HepG2 (cell line): ENCODE data around the gene TBX6. TPM values are rescaled to one million over a fixed set of nuclear protein-coding genes. Genes with fewer than 3 reads are reported as not detected.

ENCODE experiments used
- CREM ChIP-seq, 2 experiments: sonication (generic) in 1 of 2; formaldehyde crosslinking in 1 of 2; IDR thresholded peaks; 2 replicates each; pipeline versions ENCODE4 v1.4.0 to v1.6.1; 2016 to 2020; ENCODE audit warnings: antibody characterized with exemption in 1 of 2, mild to moderate bottlenecking in 1 of 2, missing genetic modification reagents in 1 of 2
- HDAC2 ChIP-seq: sonication (generic); formaldehyde crosslinking; IDR thresholded peaks from 2 replicates; pipeline ENCODE4 v1.4.0; 2020; ENCODE audit warnings: missing genetic modification reagents
- IKZF4 ChIP-seq: sonication (generic); formaldehyde crosslinking; IDR thresholded peaks from 2 replicates; pipeline ENCODE4 v1.5.1; 2020; ENCODE audit warnings: borderline replicate concordance, mild to moderate bottlenecking, low read depth, missing genetic modification reagents; ENCODE audit errors: not compliant biosample characterization
- MAFG ChIP-seq: sonication (generic); formaldehyde crosslinking; IDR thresholded peaks from 2 replicates; pipeline ENCODE4 v1.5.1; 2020; ENCODE audit warnings: mild to moderate bottlenecking, missing genetic modification reagents
- MAFK ChIP-seq, 2 experiments: IDR thresholded peaks in 1 of 2; conservative IDR thresholded peaks in 1 of 2; 2 replicates each; pipeline ENCODE4 v1.6.1; 2011; ENCODE audit warnings: improper control_type of control experiment in 2 of 2, low read length in 2 of 2
- MYNN ChIP-seq: sonication (generic); formaldehyde crosslinking; IDR thresholded peaks from 2 replicates; pipeline ENCODE4 v1.4.0; 2020; ENCODE audit warnings: mild to moderate bottlenecking, low read depth, missing genetic modification reagents
- SP4 ChIP-seq: sonication (generic); formaldehyde crosslinking; IDR thresholded peaks from 2 replicates; pipeline ENCODE4 v1.8.1; 2023; ENCODE audit warnings: mild to moderate bottlenecking, missing genetic modification reagents
- U2AF1 ChIP-seq: fragments of 200-400 bp; formaldehyde crosslinking; optimal IDR thresholded peaks from 2 replicates; pipeline ENCODE3; 2017; ENCODE audit warnings: mild to moderate bottlenecking, low read depth, low read length
- ZFP90 ChIP-seq: sonication (generic); formaldehyde crosslinking; IDR thresholded peaks from 2 replicates; pipeline ENCODE4 v1.8.0; 2022; ENCODE audit warnings: missing genetic modification reagents, mild to moderate bottlenecking, inconsistent platforms, borderline replicate concordance
- ZFX ChIP-seq: sonication (generic); formaldehyde crosslinking; IDR thresholded peaks from 2 replicates; pipeline ENCODE4 v1.4.0; 2020; ENCODE audit warnings: mild to moderate bottlenecking, low read depth, missing genetic modification reagents, moderate library complexity
- ZNF264 ChIP-seq: sonication (generic); formaldehyde crosslinking; IDR thresholded peaks from 2 replicates; pipeline ENCODE4 v1.4.0; 2020; ENCODE audit warnings: missing genetic modification reagents
- polyA plus RNA-seq, 8 experiments: library from polyadenylated mRNA; depleted of rRNA in 3 of 8; stranded (reverse) in 7 of 8; unstranded in 1 of 8; fragments of >200 nt; fragmentation: Illumina TruSeq in 4 of 8; extraction: Trizol in 4 of 8; gene quantifications; 2 replicates each; pipeline versions ENCODE4 v1.2.1 to v1.2.3, GENCODE V29; 2011 to 2016; ENCODE audit warnings: low read depth in 4 of 8, missing spikeins in 1 of 8, mixed read lengths in 1 of 8; ENCODE audit not compliant: insufficient read depth in 1 of 8
- total RNA-seq, 5 experiments: library from RNA; depleted of rRNA; stranded (reverse); fragments of >200 nt; fragmentation: Illumina TruSeq; extraction: Trizol; gene quantifications; 2 replicates each; pipeline ENCODE4 v1.2.3, GENCODE V29; 2016; ENCODE audit warnings: low read depth in 1 of 5
- TF ChIP-seq, protein P1 (sequence below): sonication (generic); formaldehyde crosslinking; IDR thresholded peaks from 2 replicates; pipeline ENCODE4 v1.5.0; 2020; ENCODE audit warnings: mild to moderate bottlenecking, missing genetic modification reagents, borderline replicate concordance
- TF ChIP-seq, protein P2 (sequence below), 2 experiments: IDR thresholded peaks; 2 replicates each; pipeline ENCODE4 v1.6.1; 2011 to 2012; ENCODE audit warnings: low read length in 2 of 2, borderline replicate concordance in 1 of 2, low read depth in 1 of 2, mild to moderate bottlenecking in 1 of 2, moderate library complexity in 1 of 2
- TF ChIP-seq, protein P3 (sequence below): IDR thresholded peaks from 2 replicates; pipeline ENCODE4 v1.6.1; 2016; ENCODE audit warnings: missing biosample characterization, missing genetic modification reagents, low read depth
- TF ChIP-seq, protein P4 (sequence below): sonication (generic); formaldehyde crosslinking; IDR thresholded peaks from 2 replicates; pipeline ENCODE4 v1.5.0; 2020; ENCODE audit warnings: mild to moderate bottlenecking, missing genetic modification reagents
- TF ChIP-seq, protein P5 (sequence below): sonication (generic); formaldehyde crosslinking; IDR thresholded peaks from 2 replicates; pipeline ENCODE4 v1.5.1; 2020; ENCODE audit warnings: mild to moderate bottlenecking, missing genetic modification reagents, moderate library complexity

Gene TBX6
- total and polyA plus RNA-seq, 2 of the 13 experiments (the other 11 are each of a cell fraction or from before 2014, with no cell fraction given), result 0.24 to 0.42 TPM

DNA sequence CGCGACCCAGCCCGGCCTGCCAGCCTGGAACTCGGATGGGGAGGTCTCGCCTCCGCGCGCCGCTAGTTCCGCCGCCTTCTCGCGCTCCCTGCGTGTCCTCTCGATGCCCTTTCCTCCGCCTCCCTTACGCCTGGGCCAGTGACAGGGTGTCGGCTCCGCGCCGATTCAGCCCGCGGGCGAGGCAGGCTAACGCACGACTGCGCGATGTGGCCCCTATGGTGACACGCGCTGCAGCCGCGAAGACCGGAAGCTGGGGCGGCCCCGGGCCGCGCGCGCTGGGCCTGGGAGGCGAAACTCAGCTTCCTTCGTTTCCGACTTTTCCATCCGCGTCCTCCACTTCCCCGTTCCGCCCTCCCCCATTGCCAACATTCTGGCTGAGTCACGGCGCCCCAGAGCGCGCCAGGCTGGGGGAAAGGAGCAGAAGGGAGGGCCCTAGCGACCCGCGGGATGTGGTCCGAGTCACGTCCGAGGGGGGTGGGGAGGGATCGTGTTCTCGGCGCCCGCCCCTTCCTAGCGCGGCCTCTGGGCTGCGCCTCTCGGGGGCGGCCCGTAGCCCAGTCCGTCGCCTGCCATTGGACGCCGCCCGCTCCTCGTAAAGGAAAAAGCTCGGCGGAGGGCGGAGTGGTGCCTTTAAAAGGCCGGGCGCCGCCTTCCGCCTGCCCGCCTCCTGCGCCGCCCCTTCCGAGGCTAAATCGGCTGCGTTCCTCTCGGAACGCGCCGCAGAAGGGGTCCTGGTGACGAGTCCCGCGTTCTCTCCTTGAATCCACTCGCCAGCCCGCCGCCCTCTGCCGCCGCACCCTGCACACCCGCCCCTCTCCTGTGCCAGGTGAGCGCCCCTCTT, 26.4 kb downstream of the TBX6 start, which contains the start of gene ALDOA (continued):
- TF ChIP-seq, protein P1, sequence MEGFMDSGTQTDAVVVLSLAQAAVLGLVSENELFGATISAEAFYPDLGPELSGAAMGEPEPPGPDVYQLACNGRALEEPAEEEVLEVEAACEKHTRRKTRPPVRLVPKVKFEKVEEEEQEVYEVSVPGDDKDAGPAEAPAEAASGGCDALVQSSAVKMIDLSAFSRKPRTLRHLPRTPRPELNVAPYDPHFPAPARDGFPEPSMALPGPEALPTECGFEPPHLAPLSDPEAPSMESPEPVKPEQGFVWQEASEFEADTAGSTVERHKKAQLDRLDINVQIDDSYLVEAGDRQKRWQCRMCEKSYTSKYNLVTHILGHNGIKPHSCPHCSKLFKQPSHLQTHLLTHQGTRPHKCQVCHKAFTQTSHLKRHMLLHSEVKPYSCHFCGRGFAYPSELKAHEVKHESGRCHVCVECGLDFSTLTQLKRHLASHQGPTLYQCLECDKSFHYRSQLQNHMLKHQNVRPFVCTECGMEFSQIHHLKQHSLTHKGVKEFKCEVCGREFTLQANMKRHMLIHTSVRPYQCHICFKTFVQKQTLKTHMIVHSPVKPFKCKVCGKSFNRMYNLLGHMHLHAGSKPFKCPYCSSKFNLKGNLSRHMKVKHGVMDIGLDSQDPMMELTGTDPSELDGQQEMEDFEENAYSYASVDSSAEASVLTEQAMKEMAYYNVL (CRISPR knock-in tag), result peak; percentile 94
- TF ChIP-seq SP4 (CRISPR knock-in tag), result peak; percentile 98
- TF ChIP-seq CREM (IDR thresholded peaks at IDR 0.05), result peak; percentile 59; the same call in 1 of the 2 replicates
- TF ChIP-seq CREM (CRISPR knock-in tag; IDR thresholded peaks at IDR 0.05), result no peak
- TF ChIP-seq, protein P2, sequence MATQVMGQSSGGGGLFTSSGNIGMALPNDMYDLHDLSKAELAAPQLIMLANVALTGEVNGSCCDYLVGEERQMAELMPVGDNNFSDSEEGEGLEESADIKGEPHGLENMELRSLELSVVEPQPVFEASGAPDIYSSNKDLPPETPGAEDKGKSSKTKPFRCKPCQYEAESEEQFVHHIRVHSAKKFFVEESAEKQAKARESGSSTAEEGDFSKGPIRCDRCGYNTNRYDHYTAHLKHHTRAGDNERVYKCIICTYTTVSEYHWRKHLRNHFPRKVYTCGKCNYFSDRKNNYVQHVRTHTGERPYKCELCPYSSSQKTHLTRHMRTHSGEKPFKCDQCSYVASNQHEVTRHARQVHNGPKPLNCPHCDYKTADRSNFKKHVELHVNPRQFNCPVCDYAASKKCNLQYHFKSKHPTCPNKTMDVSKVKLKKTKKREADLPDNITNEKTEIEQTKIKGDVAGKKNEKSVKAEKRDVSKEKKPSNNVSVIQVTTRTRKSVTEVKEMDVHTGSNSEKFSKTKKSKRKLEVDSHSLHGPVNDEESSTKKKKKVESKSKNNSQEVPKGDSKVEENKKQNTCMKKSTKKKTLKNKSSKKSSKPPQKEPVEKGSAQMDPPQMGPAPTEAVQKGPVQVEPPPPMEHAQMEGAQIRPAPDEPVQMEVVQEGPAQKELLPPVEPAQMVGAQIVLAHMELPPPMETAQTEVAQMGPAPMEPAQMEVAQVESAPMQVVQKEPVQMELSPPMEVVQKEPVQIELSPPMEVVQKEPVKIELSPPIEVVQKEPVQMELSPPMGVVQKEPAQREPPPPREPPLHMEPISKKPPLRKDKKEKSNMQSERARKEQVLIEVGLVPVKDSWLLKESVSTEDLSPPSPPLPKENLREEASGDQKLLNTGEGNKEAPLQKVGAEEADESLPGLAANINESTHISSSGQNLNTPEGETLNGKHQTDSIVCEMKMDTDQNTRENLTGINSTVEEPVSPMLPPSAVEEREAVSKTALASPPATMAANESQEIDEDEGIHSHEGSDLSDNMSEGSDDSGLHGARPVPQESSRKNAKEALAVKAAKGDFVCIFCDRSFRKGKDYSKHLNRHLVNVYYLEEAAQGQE (IDR thresholded peaks at IDR 0.05; ENCODE audit: borderline replicate concordance in 1 of 2, low read depth in 1 of 2, low read length in 2 of 2), result peak in 1 of 2 experiments; percentile 43; a peak in 2 of 4 replicates
- peak; percentile 96 for TF ChIP-seq ZFP90
- TF ChIP-seq ZFX (CRISPR knock-in tag), result peak; percentile 97
- TF ChIP-seq HDAC2 (CRISPR knock-in tag), result peak; percentile 93
- peak; percentile 27 for TF ChIP-seq U2AF1
- TF ChIP-seq IKZF4 (CRISPR knock-in tag), result peak; percentile 90
- peak; percentile 65; the same call in 1 of the 2 replicates for TF ChIP-seq ZNF264 (CRISPR knock-in tag)
- TF ChIP-seq MAFG (CRISPR knock-in tag), result peak; percentile 97
- TF ChIP-seq, protein P3, sequence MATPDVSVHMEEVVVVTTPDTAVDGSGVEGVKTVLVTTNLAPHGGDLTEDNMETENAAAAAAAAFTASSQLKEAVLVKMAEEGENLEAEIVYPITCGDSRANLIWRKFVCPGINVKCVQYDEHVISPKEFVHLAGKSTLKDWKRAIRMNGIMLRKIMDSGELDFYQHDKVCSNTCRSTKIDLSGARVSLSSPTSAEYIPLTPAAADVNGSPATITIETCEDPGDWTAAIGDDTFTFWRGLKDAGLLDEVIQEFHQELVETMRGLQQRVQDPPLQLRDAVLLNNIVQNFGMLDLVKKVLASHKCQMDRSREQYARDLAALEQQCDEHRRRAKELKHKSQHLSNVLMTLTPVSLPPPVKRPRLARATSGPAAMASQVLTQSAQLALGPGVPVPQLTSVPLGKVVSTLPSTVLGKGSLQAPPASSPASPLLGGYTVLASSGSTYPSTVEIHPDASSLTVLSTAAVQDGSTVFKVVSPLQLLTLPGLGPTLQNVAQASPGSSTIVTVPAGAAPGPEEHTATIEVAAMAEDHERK (CRISPR knock-in tag), result peak; percentile 68
- TF ChIP-seq, protein P4, sequence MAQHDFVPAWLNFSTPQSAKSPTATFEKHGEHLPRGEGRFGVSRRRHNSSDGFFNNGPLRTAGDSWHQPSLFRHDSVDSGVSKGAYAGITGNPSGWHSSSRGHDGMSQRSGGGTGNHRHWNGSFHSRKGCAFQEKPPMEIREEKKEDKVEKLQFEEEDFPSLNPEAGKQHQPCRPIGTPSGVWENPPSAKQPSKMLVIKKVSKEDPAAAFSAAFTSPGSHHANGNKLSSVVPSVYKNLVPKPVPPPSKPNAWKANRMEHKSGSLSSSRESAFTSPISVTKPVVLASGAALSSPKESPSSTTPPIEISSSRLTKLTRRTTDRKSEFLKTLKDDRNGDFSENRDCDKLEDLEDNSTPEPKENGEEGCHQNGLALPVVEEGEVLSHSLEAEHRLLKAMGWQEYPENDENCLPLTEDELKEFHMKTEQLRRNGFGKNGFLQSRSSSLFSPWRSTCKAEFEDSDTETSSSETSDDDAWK (CRISPR knock-in tag), result no peak
- TF ChIP-seq MYNN (CRISPR knock-in tag), result peak; percentile 74
- peak; percentile 65 to 88 for TF ChIP-seq MAFK (conservative IDR thresholded peaks at IDR 0.05 in 1 of 2, IDR thresholded peaks at IDR 0.05 in 1 of 2; ENCODE audit: low read length in 2 of 2)
- TF ChIP-seq, protein P5, sequence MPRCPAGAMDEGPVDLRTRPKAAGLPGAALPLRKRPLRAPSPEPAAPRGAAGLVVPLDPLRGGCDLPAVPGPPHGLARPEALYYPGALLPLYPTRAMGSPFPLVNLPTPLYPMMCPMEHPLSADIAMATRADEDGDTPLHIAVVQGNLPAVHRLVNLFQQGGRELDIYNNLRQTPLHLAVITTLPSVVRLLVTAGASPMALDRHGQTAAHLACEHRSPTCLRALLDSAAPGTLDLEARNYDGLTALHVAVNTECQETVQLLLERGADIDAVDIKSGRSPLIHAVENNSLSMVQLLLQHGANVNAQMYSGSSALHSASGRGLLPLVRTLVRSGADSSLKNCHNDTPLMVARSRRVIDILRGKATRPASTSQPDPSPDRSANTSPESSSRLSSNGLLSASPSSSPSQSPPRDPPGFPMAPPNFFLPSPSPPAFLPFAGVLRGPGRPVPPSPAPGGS, result peak; percentile 83; the same call in 1 of the 2 replicates
